Astrocyte (in vitro differentiated cells and primary cell): ENCODE results near the gene MEGF8. TPM values are rescaled to one million over a fixed set of nuclear protein-coding genes. Genes with fewer than 3 reads are reported as not detected.
A peak's percentile ranks its signal among the peaks of the same experiment; 100 is the strongest.

ENCODE experiments used
- DNase-seq: peaks from one replicate; pipeline ENCODE4 v3.0.0-alpha.2; 2010; ENCODE audit warnings: low read depth
- FAIRE-seq: peaks from 2 replicates; lab custom pipeline; 2011; peaks lifted over from hg19 to GRCh38; lab: Jason Lieb, UNC
- H2AFZ ChIP-seq: 2 replicates; pipeline ENCODE4 v1.6.0; 2012; ENCODE audit warnings: low read depth, low read length, inconsistent platforms
- H3K27ac ChIP-seq: 2 replicates; pipeline ENCODE4 v1.5.1; 2011; ENCODE audit warnings: low read depth, low read length, inconsistent platforms
- H3K27me3 ChIP-seq: 2 replicates; pipeline ENCODE4 v1.6.0; 2011; ENCODE audit warnings: low read length, inconsistent platforms; ENCODE audit not compliant: insufficient read depth
- H3K36me3 ChIP-seq: 2 replicates; pipeline ENCODE4 v1.5.1; 2011; ENCODE audit warnings: low read length, inconsistent platforms; ENCODE audit not compliant: insufficient read depth
- H3K4me1 ChIP-seq: 2 replicates; pipeline ENCODE4 v1.5.1; 2011; ENCODE audit warnings: low read length, inconsistent platforms; ENCODE audit not compliant: insufficient read depth
- H3K4me2 ChIP-seq: 2 replicates; pipeline ENCODE4 v1.6.0; 2012; ENCODE audit warnings: low read length, inconsistent platforms
- H3K4me3 ChIP-seq: 2 replicates; pipeline ENCODE4 v1.5.1; 2011; ENCODE audit warnings: low read depth, mild to moderate bottlenecking, low read length, inconsistent platforms; ENCODE audit not compliant: insufficient read depth
- H3K79me2 ChIP-seq: 2 replicates; pipeline ENCODE4 v1.6.0; 2012; ENCODE audit warnings: mild to moderate bottlenecking, low read length, inconsistent platforms; ENCODE audit not compliant: insufficient read depth
- H3K9ac ChIP-seq: 2 replicates; pipeline ENCODE4 v1.6.0; 2012; ENCODE audit warnings: mild to moderate bottlenecking, low read length, inconsistent platforms
- H3K9me3 ChIP-seq: 2 replicates; pipeline ENCODE4 v1.5.1; 2012; ENCODE audit warnings: low read depth, mild to moderate bottlenecking, low read length, inconsistent platforms; ENCODE audit not compliant: insufficient read depth
- H4K20me1 ChIP-seq: 2 replicates; pipeline ENCODE4 v1.6.0; 2012; ENCODE audit warnings: low read length, inconsistent platforms; ENCODE audit not compliant: insufficient read depth
- H3K27ac Mint-ChIP-seq: one replicate; pipeline ENCODE4 v1.8.0; 2021; ENCODE audit warnings: mild to moderate bottlenecking, mixed read lengths; ENCODE audit not compliant: unreplicated experiment
- H3K27me3 Mint-ChIP-seq: one replicate; pipeline ENCODE4 v1.8.0; 2021; ENCODE audit warnings: low read depth, mixed read lengths; ENCODE audit not compliant: unreplicated experiment
- H3K36me3 Mint-ChIP-seq: one replicate; pipeline ENCODE4 v1.8.0; 2021; ENCODE audit warnings: low read depth, mixed read lengths; ENCODE audit not compliant: unreplicated experiment
- H3K4me1 Mint-ChIP-seq: one replicate; pipeline ENCODE4 v1.8.0; 2021; ENCODE audit warnings: low read depth, mixed read lengths; ENCODE audit not compliant: unreplicated experiment
- H3K4me3 Mint-ChIP-seq: one replicate; pipeline ENCODE4 v1.8.0; 2021; ENCODE audit warnings: mild to moderate bottlenecking, moderate library complexity, mixed read lengths; ENCODE audit not compliant: unreplicated experiment
- H3K9me3 Mint-ChIP-seq: one replicate; pipeline ENCODE4 v1.8.0; 2021; ENCODE audit warnings: mild to moderate bottlenecking, mixed read lengths; ENCODE audit not compliant: unreplicated experiment
- CTCF ChIP-seq: IDR thresholded peaks from 2 replicates; pipeline ENCODE4 v1.5.1; 2011; ENCODE audit warnings: low read depth, mild to moderate bottlenecking, inconsistent platforms, low read length, moderate library complexity; ENCODE audit not compliant: insufficient read depth
- EZH2 ChIP-seq: IDR thresholded peaks from 2 replicates; pipeline ENCODE4 v1.6.1; 2012; ENCODE audit warnings: mild to moderate bottlenecking, low read length, inconsistent platforms; ENCODE audit not compliant: insufficient read depth
- total RNA-seq: library from RNA; stranded (reverse); gene quantifications from 2 replicates; pipeline ENCODE4 v1.2.1, GENCODE V29; 2021

MEGF8 gene
- total RNA-seq, 1 donor from 2014 or later: 42.0 TPM

GRCh38 chr19:42312370-42312769 lies 13.1 kb upstream of the MEGF8 start:
- Histone ChIP-seq H3K9ac (no peak overlapping the region), H4K20me1 (no peaks in the 10 kb centered on the region), H3K9me3 (no peaks in the 10 kb centered on the region), H3K4me1 (peaks cover 6% of the 10 kb centered on the region), H3K4me2 (no peak overlapping the region), H3K27me3 (peaks cover 9% of the 10 kb centered on the region), H3K36me3 (no peaks in the 10 kb centered on the region), H3K4me3 (no peak overlapping the region), H3K27ac (no peak overlapping the region), H2AFZ (no peak overlapping the region), H3K79me2 (no peaks in the 10 kb centered on the region)
- Mint-ChIP-seq H3K9me3 (no peaks in the 10 kb centered on the region), H3K27me3 (peaks cover 39% of the 10 kb centered on the region), H3K4me1 (peaks cover 2% of the 10 kb centered on the region), H3K4me3 (peak overlapping the region; percentile 83), H3K27ac (no peak overlapping the region), H3K36me3 (no peaks in the 10 kb centered on the region)
- DNase-seq (no peak), FAIRE-seq (no peak)
- TF ChIP-seq EZH2: no peak
- TF ChIP-seq CTCF: no peak

GRCh38 chr19:42313096-42313839 lies 12.2 kb upstream of the MEGF8 start, which contains the start of gene TMEM145:
TSS of gene TMEM145 (plus strand) at chr19:42313309. CDS start at chr19:42313377, 68 bp downstream.
- no peaks in the 10 kb centered on the region for H3K79me2 ChIP-seq
- Mint-ChIP-seq H3K4me1 (peaks cover 2% of the 10 kb centered on the region), H3K9me3 (no peaks in the 10 kb centered on the region), H3K36me3 (no peaks in the 10 kb centered on the region), H3K4me3 (peak within 1 kb of the TSS; percentile 83), H3K27me3 (peaks cover 40% of the 10 kb centered on the region), H3K27ac (no peak within 1 kb of the TSS)
- H3K4me1 ChIP-seq: peaks cover 6% of the 10 kb centered on the region
- H2AFZ ChIP-seq: peak within 1 kb of the TSS; percentile 52
- H3K9me3 ChIP-seq: no peaks in the 10 kb centered on the region
- no peaks in the 10 kb centered on the region for H4K20me1 ChIP-seq
- no peak within 1 kb of the TSS for H3K9ac ChIP-seq
- FAIRE-seq (no peak), DNase-seq (peak; percentile 41)
- H3K4me3 ChIP-seq: peak within 1 kb of the TSS; percentile 46
- no peaks in the 10 kb centered on the region for H3K36me3 ChIP-seq
- peak within 1 kb of the TSS; percentile 92 for H3K4me2 ChIP-seq
- peak; percentile 47 for TF ChIP-seq EZH2
- no peak for TF ChIP-seq CTCF
- H3K27ac ChIP-seq: no peak within 1 kb of the TSS
- peaks cover 9% of the 10 kb centered on the region for H3K27me3 ChIP-seq
